ENCODE measurements around the gene GRIN3B. TPM values are rescaled to one million over a fixed set of nuclear protein-coding genes. Genes with fewer than 3 reads are reported as not detected.

GRIN3B gene
- total RNA-seq, 1 experiment from 2014 or later, result 0.11 TPM

DNA sequence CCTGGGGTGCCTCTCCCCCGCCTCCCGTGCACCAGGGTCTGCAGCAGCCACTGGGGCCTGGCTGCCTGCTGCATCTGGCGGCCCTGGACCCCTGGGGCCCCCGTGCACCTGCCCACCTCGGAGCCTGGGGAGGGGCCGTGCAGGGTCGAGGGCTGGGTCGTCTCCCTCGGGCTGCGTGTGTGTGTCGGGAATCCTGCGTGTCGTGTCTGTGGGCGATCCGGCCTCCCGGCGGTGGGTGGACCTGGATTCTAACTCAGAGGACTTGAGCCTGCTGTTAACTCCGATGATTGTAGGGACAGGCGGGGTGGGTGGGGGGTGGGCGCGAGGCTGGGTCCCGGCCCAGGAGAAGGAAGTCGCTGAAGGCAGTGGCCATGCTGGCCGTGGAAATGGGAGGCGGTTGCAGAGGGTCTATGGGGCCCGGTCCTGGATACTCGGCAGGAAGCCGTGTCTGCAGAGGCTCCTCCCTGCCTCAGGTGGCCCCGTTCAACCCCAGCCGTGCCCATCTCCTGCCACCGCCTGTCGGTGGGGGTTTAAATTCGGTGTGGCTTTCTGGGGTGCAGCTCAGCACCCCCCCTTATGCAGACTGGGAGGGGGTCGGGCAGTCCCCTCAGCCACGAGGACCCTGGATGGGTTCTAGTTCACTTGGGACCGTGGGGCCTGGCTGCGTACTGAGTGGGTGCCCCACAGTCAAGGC lies 25.5 kb upstream of the GRIN3B start:
- Histone ChIP-seq H3K36me3 (ENCODE audit: low read depth) (peaks cover 7% of the 10 kb centered on the region; the same call in 1 of the 2 replicates), H3K27ac (no peak overlapping the region), H3K4me3 (no peak overlapping the region), H3K4me1 (replicated peaks; ENCODE audit: insufficient read depth) (no peaks in the 10 kb centered on the region), H3K27me3 (ENCODE audit: insufficient read depth, low read depth) (no peaks in the 10 kb centered on the region), H3F3A (ENCODE audit: insufficient read depth, low read depth) (peaks cover 8% of the 10 kb centered on the region; the same call in 1 of the 2 replicates), H2AFZ (no peak overlapping the region), H3K9me3 (ENCODE audit: insufficient read depth, low read depth) (no peaks in the 10 kb centered on the region; the same call in 1 of the 2 replicates), H3K79me2 (ENCODE audit: low read depth) (no peaks in the 10 kb centered on the region), H3K4me2 (no peak overlapping the region), H3K9me2 (ENCODE audit: insufficient read depth) (no peaks in the 10 kb centered on the region), H4K20me1 (ENCODE audit: insufficient read depth) (no peaks in the 10 kb centered on the region)
- BruUV-seq (replicated peaks), result no TSS peak
- DNase-seq, result no peak
- CTCF ChIA-PET, result no interaction called here
- POLR2A ChIA-PET (ENCODE audit: unreplicated experiment), result no interaction called here
- TF ChIP-seq, protein P1, sequence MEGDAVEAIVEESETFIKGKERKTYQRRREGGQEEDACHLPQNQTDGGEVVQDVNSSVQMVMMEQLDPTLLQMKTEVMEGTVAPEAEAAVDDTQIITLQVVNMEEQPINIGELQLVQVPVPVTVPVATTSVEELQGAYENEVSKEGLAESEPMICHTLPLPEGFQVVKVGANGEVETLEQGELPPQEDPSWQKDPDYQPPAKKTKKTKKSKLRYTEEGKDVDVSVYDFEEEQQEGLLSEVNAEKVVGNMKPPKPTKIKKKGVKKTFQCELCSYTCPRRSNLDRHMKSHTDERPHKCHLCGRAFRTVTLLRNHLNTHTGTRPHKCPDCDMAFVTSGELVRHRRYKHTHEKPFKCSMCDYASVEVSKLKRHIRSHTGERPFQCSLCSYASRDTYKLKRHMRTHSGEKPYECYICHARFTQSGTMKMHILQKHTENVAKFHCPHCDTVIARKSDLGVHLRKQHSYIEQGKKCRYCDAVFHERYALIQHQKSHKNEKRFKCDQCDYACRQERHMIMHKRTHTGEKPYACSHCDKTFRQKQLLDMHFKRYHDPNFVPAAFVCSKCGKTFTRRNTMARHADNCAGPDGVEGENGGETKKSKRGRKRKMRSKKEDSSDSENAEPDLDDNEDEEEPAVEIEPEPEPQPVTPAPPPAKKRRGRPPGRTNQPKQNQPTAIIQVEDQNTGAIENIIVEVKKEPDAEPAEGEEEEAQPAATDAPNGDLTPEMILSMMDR (conservative IDR thresholded peaks at IDR 0.05), result no peak
- TF ChIP-seq EZH2 (IDR thresholded peaks at IDR 0.05; ENCODE audit: low read depth), result no peak
- intact Hi-C loops (cut with micrococcal nuclease; ENCODE audit: unreplicated experiment), result no loop called here

DNA sequence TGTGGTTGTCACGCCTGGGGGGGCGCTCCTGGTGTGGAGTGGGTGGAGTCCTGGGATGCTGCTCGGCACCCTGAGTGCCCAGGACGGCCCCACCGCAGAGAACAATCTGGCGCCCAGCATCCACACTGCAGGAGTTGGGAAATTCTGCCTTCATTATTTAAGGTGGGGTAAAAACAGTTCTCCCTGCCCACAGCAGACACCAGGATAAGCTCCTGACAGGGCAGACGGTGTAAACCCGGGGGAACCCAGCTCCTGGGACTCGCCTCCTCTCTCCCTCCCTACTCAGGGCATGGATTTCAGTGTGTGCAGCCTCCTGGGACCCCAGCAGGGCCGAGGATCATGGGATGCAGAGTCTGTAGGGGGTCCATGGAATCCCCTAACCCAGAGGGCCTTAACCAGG lies 23.7 kb upstream of the GRIN3B start:
- POLR2A ChIA-PET (ENCODE audit: unreplicated experiment), result no interaction called here
- H3K36me3 ChIP-seq (ENCODE audit: low read depth), result no peaks in the 10 kb centered on the region
- H3K4me2 ChIP-seq, result no peak overlapping the region
- no peaks in the 10 kb centered on the region for H3K9me3 ChIP-seq (ENCODE audit: insufficient read depth, low read depth)
- no peak for TF ChIP-seq EZH2 (IDR thresholded peaks at IDR 0.05; ENCODE audit: low read depth)
- TF ChIP-seq, protein P1 (conservative IDR thresholded peaks at IDR 0.05), result no peak
- H4K20me1 ChIP-seq (ENCODE audit: insufficient read depth), result no peaks in the 10 kb centered on the region
- BruUV-seq (replicated peaks), result no TSS peak
- intact Hi-C loops (cut with micrococcal nuclease; ENCODE audit: unreplicated experiment), result no loop called here
- no peak overlapping the region for H3K27ac ChIP-seq
- no peak overlapping the region for H2AFZ ChIP-seq
- H3K4me1 ChIP-seq (replicated peaks; ENCODE audit: insufficient read depth), result peaks cover 11% of the 10 kb centered on the region
- H3F3A ChIP-seq (ENCODE audit: insufficient read depth, low read depth), result peaks cover 13% of the 10 kb centered on the region
- no peak overlapping the region for H3K4me3 ChIP-seq
- DNase-seq, result no peak
- no peaks in the 10 kb centered on the region for H3K27me3 ChIP-seq (ENCODE audit: insufficient read depth, low read depth)
- CTCF ChIA-PET, result interaction anchor here (0.6 kb wide), 1 partner anchor 671 kb away, joined by 6 read pairs; no protein-coding TSS in a partner anchor
- no peaks in the 10 kb centered on the region for H3K9me2 ChIP-seq (ENCODE audit: insufficient read depth)
- H3K79me2 ChIP-seq (ENCODE audit: low read depth), result no peaks in the 10 kb centered on the region

DNA sequence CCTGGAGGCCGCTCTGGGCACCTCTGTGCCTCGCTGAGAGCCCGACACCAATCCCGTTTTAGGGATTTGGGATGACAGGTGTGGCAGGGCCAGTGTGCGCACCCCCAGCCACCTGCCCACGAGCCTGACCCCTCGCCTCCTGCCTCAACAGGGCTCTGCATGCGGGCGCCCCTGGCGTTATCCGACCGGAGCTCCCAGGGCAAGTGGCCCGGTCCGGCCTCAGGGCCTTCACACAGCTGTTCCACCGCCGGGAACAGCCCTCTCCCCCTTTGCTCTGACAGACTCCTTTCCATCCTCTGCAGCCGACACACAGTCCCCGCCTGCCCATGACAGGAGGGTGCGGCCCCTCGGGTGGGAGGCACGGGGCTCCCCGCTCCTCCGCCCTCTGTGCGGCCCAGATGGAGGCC lies 23.2 kb upstream of the GRIN3B start:
- Histone ChIP-seq H2AFZ (no peak overlapping the region), H3K4me2 (no peak overlapping the region), H3K79me2 (ENCODE audit: low read depth) (no peaks in the 10 kb centered on the region), H4K20me1 (ENCODE audit: insufficient read depth) (no peaks in the 10 kb centered on the region), H3K9me2 (ENCODE audit: insufficient read depth) (no peaks in the 10 kb centered on the region), H3K9me3 (ENCODE audit: insufficient read depth, low read depth) (no peaks in the 10 kb centered on the region), H3K4me3 (no peak overlapping the region), H3K27ac (no peak overlapping the region), H3K27me3 (ENCODE audit: insufficient read depth, low read depth) (no peaks in the 10 kb centered on the region), H3F3A (ENCODE audit: insufficient read depth, low read depth) (peaks cover 13% of the 10 kb centered on the region), H3K36me3 (ENCODE audit: low read depth) (no peaks in the 10 kb centered on the region), H3K4me1 (replicated peaks; ENCODE audit: insufficient read depth) (peaks cover 11% of the 10 kb centered on the region)
- DNase-seq, result no peak
- no TSS peak for BruUV-seq (replicated peaks)
- POLR2A ChIA-PET (ENCODE audit: unreplicated experiment), result interaction anchor here (0.7 kb wide), 1 partner anchor 20 kb away, joined by 27 read pairs; no protein-coding TSS in a partner anchor
- intact Hi-C loops (cut with micrococcal nuclease; ENCODE audit: unreplicated experiment), result no loop called here
- CTCF ChIA-PET, result interaction anchor here (0.6 kb wide), 1 partner anchor 672 kb away, joined by 6 read pairs; no protein-coding TSS in a partner anchor
- TF ChIP-seq EZH2 (IDR thresholded peaks at IDR 0.05; ENCODE audit: low read depth), result no peak
- TF ChIP-seq, protein P1 (conservative IDR thresholded peaks at IDR 0.05), result no peak

All from PC-9 (cell line).